Globus pallidus (tissue), 1 donor: ENCODE results near the gene RSBN1.
"Not testable (repeated sequence)": the region's sequence is repeated elsewhere in the genome, so short reads cannot be mapped to it uniquely, and the experiment has no call there.

Experiments used
- DNase-seq: peaks from one replicate; pipeline ENCODE4 v3.0.0-alpha.2; 2015; ENCODE audit warnings: low spot score

The RSBN1 gene

GRCh38 chr1:113744114-113744513, 68.2 kb downstream of the RSBN1 start:
- no peak for DNase-seq

GRCh38 chr1:113742515-113742914, 69.8 kb downstream of the RSBN1 start:
- no peak for DNase-seq

DNA sequence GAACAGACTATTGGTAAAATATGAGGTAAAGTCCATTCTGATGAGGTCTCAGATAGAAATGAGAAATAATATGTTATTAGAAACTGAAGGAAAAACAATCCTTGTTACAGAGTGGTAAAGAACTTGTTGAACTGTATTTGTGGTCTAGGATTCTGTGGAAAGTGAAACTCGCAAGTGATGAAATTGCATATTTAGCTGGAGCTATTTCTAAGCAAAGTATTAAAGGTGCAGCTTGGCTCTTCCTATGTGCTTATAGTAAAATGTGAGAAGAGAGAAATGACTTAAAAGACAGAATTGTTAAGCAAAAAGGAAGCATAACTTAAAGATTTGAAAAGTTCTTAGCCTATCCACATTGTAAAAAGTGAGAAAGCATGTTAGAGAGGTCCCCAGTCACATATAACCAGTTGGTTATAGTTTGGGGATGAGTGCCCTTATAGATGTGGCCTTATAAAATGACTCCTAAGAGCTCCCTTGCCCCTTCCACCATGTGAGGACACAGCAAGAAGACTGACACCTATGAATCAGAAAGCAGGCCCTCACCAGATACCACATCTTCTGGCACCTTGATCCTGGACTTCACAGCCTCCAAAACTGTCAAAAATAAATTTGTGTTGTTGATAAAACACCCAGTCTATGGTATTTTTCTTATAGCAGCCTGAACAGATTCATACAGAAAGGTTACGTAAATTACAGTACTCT, 77.8 kb downstream of the RSBN1 start:
- no peak for DNase-seq

GRCh38 chr1:113732802-113733201, 79.5 kb downstream of the RSBN1 start:
- no peak for DNase-seq

DNA sequence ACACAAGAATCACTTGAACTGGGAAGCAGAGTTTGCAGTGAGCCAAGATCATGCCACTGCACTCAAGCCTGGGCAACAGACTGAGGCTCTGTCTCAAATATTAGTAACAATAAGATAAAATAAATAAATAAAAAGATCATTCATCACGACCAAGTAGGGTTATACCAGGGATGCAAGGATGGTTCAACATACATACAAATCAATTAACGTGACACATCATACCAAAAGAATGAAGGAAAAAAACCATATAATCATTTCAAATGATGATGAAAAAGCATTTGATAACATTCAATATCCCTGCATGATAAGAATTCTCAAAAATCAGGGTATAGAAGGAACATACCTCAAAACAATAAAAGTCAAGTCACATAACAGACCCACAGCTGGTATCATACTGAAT, 91.3 kb downstream of the RSBN1 start:
- DNase-seq: no peak

DNA sequence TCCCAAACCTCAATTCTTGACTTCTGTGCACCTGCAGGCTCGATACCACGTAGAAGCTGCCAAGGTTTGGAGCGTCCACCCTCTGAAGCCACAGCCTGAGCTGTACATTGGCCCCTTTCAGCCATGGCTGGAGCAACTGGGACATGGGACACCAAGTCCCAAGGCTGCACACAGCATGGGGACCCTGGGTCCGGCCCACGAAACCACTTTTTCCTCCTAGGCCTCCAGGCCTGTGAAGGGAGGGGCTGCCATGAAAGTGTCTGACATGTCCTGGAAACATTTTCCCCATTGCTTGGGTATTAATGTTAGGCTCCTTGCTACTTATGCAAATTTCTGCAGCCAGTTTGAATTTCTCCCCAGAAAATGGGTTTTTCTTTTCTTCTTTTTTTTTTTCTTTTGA, 93.7 kb downstream of the RSBN1 start:
- DNase-seq: not testable (repeated sequence)

DNA sequence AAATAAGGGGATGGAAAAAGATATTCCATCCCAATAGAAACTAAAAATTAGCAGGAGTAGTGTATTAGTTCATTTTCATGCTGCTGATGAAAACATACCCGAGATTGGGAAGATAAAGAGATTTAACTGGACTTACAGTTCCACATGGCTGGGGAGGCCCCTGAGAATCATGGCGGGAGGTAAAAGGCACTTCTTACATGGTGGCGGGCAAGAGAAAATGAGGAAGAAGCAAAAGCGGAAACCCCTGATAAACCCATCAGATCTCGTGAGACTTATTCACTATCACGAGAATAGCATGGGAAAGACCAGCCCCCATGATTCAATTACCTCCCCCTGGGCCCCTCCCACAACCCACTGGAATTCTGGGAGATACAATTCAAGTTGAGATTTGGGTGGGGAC, 94.8 kb downstream of the RSBN1 start:
- not testable (repeated sequence) for DNase-seq

GRCh38 chr1:113714606-113715269, 97.5 kb downstream of the RSBN1 start:
- no peak for DNase-seq
